HG03039 (cell line): ENCODE data around the gene GPR157.

ENCODE experiments used
- ATAC-seq: cut with Tn5 transposase; IDR thresholded peaks from one replicate; pipeline ENCODE4 v1.9.1; 2021; ENCODE audit warnings: mild to moderate bottlenecking, moderate library complexity; ENCODE audit not compliant: unreplicated experiment

GPR157 gene

GRCh38 chr1:9088807-9089206 lies 40.1 kb downstream of the GPR157 start:
- no peak for ATAC-seq

GRCh38 chr1:9087411-9088125 lies 41.3 kb downstream of the GPR157 start:
- no peak for ATAC-seq

GRCh38 chr1:9086796-9087195 lies 42.1 kb downstream of the GPR157 start:
- ATAC-seq, result no peak

DNA sequence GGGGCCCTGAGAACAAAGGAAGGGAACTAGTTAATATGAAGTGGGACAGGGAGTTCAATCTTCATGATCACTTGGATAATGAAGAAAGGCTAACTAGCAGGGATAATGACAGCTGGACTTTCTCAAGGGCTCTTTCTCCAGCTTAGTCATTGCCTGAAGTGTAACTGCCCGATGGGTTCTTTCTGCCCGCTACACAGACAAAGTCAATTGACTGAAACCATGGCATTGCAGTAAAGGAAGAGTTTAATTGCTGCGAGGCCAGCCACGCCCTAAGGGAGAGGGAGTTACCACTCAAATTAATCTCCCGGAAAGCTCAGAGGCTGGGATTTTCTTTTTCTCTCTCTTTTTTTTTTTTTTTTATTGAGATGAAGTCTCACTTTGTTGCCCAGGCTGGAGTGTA lies 42.9 kb downstream of the GPR157 start:
- ATAC-seq, result no peak

DNA sequence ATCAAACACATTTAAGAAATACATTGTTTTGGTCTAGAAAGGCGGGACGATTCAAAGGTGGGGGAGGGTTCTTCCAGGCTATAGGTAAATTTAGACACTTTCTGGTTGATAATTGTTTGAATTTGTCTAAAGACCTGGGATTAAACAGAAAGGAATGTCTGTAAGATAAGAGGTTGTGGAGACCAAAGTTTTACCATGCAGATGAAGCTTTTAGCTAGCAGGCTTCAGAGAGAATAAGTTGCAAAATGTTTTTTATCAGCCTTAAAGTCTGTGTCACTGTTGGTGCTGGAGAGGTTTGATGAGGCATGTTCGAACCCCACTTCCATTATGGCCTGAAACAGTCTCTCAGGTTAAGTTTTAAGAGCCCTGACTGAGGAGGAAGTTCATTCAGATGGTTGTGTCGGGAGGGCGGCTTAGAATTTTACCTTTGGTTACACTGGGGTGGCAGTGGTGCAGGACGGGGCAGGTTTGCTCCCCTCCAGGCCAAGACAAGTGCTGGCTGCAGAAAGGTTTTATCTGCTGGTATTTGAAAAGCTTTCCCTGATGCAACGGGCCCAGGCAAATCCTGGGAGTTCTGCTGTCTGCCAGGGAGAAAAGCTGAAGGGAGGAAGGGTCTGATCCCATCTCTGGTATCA lies 43.5 kb downstream of the GPR157 start:
- no peak for ATAC-seq

GRCh38 chr1:9084906-9085305 lies 44.0 kb downstream of the GPR157 start:
- ATAC-seq, result no peak

DNA sequence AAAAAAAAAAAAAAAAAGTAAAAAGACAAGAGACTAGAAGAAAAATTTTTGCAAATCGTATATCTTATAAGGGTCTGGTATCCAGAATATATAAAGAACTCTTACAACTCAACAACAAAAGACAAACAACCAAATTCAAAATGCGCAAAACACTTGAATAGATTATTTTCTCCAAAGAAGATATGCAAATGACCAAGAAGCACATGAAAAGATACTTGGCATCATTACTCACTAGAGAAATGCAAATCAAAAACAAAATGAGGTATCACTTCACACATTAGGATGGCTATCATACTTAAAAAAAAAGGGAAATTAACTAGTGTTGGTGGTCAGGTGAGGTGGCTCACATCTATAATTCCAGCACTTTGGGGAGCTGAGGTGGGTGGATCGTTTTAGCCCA lies 47.4 kb downstream of the GPR157 start:
- ATAC-seq, result no peak

DNA sequence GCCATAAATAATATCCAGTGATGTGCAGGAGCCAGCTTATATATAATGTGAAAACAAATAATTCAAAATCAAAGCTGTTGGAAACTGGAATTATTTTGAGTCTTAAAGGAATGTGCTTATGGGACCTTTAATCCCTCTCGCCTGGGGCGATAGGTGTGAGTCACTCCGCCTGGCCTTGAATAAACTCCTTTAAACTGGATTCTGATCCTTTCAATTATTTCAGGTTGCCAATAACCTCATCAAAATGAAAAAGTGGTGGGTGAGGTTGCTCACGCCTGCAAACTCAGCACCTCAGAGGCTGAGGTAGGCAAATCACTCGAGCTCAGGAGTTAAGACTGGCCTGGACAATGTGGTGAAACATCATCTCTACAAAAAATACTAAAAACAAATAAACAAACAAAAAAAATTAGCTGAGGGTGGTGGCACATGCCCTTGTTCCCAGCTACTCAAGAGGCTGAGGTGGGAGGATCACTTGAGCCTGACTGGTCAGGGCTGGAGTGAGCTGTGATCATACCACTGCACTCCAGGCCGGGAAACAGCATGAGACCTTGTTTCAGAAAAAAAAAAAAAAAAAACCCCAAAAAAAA lies 48.1 kb downstream of the GPR157 start:
- no peak for ATAC-seq

DNA sequence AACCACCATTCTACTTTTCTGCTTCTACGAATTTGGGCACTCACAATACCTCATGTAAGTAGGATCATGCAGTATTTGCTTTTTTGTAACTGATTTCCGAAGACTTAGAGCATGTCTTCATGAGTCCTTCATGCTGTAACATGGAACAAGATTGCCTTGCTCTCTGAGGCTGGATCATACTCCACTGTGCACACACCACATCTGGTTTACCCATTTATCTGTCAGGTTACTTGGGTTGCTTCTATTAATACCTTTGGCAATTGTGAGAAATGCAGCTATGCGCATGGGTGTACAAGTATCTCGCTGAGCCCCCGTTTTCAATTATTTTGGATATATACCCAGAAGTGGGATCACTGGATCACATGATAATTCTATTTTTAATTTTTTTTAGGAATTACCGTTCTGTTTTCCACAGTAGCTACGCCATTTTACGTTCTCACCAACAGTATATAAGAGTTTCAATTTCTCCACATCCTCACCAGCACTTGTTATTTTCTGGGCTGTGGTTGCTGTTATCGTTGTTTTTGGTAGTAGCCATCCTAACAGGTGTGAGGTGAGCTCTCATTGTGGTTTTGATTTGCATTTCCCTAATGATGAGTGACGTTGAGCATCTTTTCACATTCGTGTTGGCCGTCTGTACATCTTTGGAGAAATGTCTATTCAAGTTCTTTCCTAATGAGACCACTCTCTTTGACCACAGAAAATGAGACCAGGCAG lies 48.8 kb downstream of the GPR157 start:
- no peak for ATAC-seq

GRCh38 chr1:9078752-9079500 lies 50.0 kb downstream of the GPR157 start:
- ATAC-seq, result no peak

- peak; percentile 34 for ATAC-seq
These were observed 50.7 kb downstream of the GPR157 start for GRCh38 chr1:9078015-9078751.

- ATAC-seq, result no peak
These were observed 53.9 kb downstream of the GPR157 start for GRCh38 chr1:9075022-9075421.

DNA sequence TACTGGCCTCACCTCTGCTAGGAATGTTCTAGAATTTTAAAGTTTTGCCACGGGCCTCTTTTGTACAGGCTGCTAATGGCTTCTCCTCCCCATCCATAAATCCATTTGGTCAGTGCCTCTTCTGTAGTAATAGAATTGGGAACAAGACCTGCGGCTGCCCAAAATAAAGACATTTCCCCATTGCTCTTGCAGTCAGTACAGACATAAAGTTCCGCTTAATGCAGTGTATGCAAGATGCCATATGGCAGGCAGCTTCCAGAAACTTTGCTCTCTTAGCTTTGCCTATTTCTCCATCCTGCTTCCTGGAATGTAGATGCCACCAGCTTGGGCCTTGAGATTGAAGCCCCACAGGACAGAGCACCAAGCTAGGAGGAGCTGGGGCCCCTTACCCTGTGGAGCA lies 55.8 kb downstream of the GPR157 start:
- no peak for ATAC-seq

GRCh38 chr1:9071554-9072235 lies 57.2 kb downstream of the GPR157 start:
- no peak for ATAC-seq

DNA sequence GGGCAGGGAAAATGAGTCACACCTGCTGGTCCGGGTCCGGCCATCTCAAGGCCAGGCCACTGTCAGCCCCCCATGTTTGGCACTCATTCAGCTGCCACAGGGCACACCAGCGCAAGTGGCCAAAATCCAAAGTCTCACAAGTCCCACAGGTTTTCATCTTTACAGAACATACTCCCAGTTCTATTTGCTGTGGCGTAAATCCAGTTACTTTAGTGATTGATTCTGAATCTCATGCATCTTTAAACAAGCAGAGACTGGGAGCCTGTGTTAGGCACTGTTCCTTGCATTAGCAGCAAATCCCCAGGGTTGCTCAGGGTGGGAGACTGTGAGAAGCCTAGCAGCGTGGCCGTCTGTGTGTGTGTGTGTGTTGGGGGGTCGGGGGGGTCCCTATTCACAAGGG lies 58.4 kb downstream of the GPR157 start:
- no peak for ATAC-seq

GRCh38 chr1:9069326-9070100 lies 59.4 kb downstream of the GPR157 start, which contains the start of gene SLC2A5:
SLC2A5 (minus strand) TSS chr1:9069635; CDS start chr1:9069536, 99 bp downstream.
- ATAC-seq, result peak; percentile 69

DNA sequence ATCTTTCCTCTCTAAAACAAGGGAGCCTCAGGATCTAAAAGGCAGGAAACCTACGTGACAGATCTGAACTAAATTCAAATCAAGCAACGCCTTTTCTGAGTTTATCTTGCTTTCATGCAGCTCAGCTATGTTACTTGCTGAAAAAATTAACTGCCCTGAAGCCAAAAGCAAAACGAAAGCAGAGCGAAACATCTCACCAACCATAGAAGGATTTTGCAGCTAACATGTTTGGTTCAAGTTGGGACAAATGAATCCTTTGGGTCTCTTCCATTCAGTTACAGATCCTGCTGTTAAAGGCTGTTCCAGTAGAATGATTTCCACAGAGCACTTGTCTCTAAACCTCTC lies 59.9 kb downstream of the GPR157 start:
- no peak for ATAC-seq

GRCh38 chr1:9066945-9067807 lies 61.7 kb downstream of the GPR157 start:
- no peak for ATAC-seq
